Panc1 (cell line): ENCODE results near the gene AMMECR1L.

Experiments
- CTCF ChIP-seq: fragments of 450-650 bp; IDR thresholded peaks from 2 replicates; pipeline ENCODE4 v1.5.1; 2017; ENCODE audit warnings: mild to moderate bottlenecking
- REST ChIP-seq, 2 experiments: IDR thresholded peaks; 2 replicates each; pipeline ENCODE4 v1.6.1; 2011 to 2012; ENCODE audit warnings: low read depth in 2 of 2, control low read depth in 1 of 2, low read length in 1 of 2, mild to moderate bottlenecking in 1 of 2, moderate library complexity in 1 of 2; ENCODE audit not compliant: insufficient read depth in 1 of 2

GRCh38 chr2:127891811-127892210 lies 6.1 kb upstream of the AMMECR1L start:
- TF ChIP-seq CTCF: no peak
- no peak for TF ChIP-seq REST (IDR thresholded peaks at IDR 0.05; ENCODE audit: insufficient read depth in 1 of 2, low read depth in 2 of 2, low read length in 1 of 2)
